ENCODE data around the gene LCN15. TPM values are rescaled to one million over a fixed set of nuclear protein-coding genes. Genes with fewer than 3 reads are reported as not detected.

Gene LCN15
- total RNA-seq, 1 experiment from 2014 or later = not detected

DNA sequence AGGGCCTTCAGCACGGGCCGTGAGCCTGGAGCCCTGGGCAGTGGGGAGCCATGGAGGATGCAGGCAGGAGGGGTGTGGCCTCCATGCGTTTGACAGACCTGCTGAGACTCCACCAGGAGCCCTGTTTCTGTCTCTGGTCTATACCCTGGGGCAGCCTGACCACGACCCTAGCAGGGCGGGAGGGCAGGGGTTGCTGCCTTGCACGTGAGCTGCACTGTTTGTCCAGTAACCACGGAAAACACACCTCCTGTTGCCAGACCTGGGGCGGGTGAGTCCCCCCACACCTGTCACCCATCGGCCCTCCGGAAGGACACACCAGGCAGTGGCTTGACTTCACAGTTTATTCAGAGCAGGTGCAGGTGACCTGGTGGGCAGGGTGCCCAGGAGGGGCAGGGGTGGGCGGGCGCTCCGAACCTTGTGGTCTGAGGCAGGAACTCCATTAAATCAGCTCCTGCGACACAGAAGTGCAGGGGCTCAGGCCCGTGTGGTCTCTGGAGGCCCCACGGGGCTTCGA, 10.2 kb downstream of the LCN15 start:
- no peak overlapping the region for H4K5ac ChIP-seq (ENCODE audit: insufficient read length, low read depth, low read length)
- no peak overlapping the region for H3K23ac ChIP-seq (ENCODE audit: insufficient read length, low read depth, low read length)
- no peak overlapping the region; the same call in 1 of the 2 replicates for H3K14ac ChIP-seq (ENCODE audit: insufficient read depth, low read length)
- no peak overlapping the region for H2AFZ ChIP-seq (ENCODE audit: low read length)
- no peak overlapping the region for H2BK15ac ChIP-seq (ENCODE audit: low read depth, low read length)
- no peak overlapping the region for H2BK120ac ChIP-seq (ENCODE audit: low read depth, low read length, poor library complexity, severe bottlenecking)
- no peaks in the 10 kb centered on the region for H3K23me2 ChIP-seq (ENCODE audit: insufficient read length, low read depth, low read length, poor library complexity, severe bottlenecking)
- H3K79me1 ChIP-seq (ENCODE audit: insufficient read depth, low read depth, low read length, poor library complexity, severe bottlenecking) = no peaks in the 10 kb centered on the region
- H2AK5ac ChIP-seq (ENCODE audit: insufficient read length, low read length) = no peak overlapping the region
- DNase-seq = no peak
- H3K4me1 ChIP-seq (ENCODE audit: insufficient read depth, low read length) = no peaks in the 10 kb centered on the region
- H3K9ac ChIP-seq (ENCODE audit: extremely low read depth, insufficient read length, low read length) = no peak overlapping the region
- Mint-ChIP-seq H3K27me3 (ENCODE audit: low read depth) (peaks cover 20% of the 10 kb centered on the region), H3K4me1 (peaks cover 0 to 3% of the 10 kb centered on the region in 2 experiments; a peak in 1 of 4 replicates), H3K4me3 (no peak overlapping the region), H3K27ac (no peak overlapping the region), H3K36me3 (ENCODE audit: insufficient read depth in 1 of 3, low read depth in 3 of 3) (peaks cover 2 to 15% (median 2%) of the 10 kb centered on the region in 3 experiments; a peak in 6 of 7 replicates), H3K9me3 (peaks cover 20 to 22% of the 10 kb centered on the region in 2 experiments)
- H4K20me1 ChIP-seq (ENCODE audit: control insufficient read depth, insufficient read depth, insufficient read length) = no peaks in the 10 kb centered on the region
- no peak overlapping the region for H3K4me2 ChIP-seq (ENCODE audit: insufficient read depth, insufficient read length, low read length)
- H2BK5ac ChIP-seq (ENCODE audit: insufficient read length, low read length) = no peak overlapping the region
- H3K27me3 ChIP-seq (ENCODE audit: insufficient read depth, low read length) = no peaks in the 10 kb centered on the region
- H4K8ac ChIP-seq (replicated peaks; ENCODE audit: insufficient read length, low read depth, low read length) = no peak overlapping the region
- H3T11ph ChIP-seq (ENCODE audit: low read length) = no peak overlapping the region
- WGBS (ENCODE audit: extremely low coverage, insufficient read length, low lambda C conversion rate) = no CpG with 5 or more reads among the region's 17 CpGs
- no peak overlapping the region for H4K91ac ChIP-seq (ENCODE audit: insufficient read length, low read depth, low read length)
- H3K56ac ChIP-seq (ENCODE audit: insufficient read length, low read depth, low read length) = no peak overlapping the region
- TF ChIP-seq, protein P1, sequence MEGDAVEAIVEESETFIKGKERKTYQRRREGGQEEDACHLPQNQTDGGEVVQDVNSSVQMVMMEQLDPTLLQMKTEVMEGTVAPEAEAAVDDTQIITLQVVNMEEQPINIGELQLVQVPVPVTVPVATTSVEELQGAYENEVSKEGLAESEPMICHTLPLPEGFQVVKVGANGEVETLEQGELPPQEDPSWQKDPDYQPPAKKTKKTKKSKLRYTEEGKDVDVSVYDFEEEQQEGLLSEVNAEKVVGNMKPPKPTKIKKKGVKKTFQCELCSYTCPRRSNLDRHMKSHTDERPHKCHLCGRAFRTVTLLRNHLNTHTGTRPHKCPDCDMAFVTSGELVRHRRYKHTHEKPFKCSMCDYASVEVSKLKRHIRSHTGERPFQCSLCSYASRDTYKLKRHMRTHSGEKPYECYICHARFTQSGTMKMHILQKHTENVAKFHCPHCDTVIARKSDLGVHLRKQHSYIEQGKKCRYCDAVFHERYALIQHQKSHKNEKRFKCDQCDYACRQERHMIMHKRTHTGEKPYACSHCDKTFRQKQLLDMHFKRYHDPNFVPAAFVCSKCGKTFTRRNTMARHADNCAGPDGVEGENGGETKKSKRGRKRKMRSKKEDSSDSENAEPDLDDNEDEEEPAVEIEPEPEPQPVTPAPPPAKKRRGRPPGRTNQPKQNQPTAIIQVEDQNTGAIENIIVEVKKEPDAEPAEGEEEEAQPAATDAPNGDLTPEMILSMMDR (conservative IDR thresholded peaks at IDR 0.05) = no peak
- no peak overlapping the region for H2BK12ac ChIP-seq (ENCODE audit: insufficient read length, low read depth, low read length)
- no peaks in the 10 kb centered on the region for H3K79me2 ChIP-seq (ENCODE audit: insufficient read depth, low read length)
- no peak overlapping the region for H3K27ac ChIP-seq (ENCODE audit: insufficient read length, low read depth, low read length)
- H3K9me3 ChIP-seq (ENCODE audit: control insufficient read depth, low read depth, low read length) = no peaks in the 10 kb centered on the region
- no peak overlapping the region for H2BK20ac ChIP-seq (ENCODE audit: low read depth, low read length, poor library complexity, severe bottlenecking)
- no peak overlapping the region for H3K4ac ChIP-seq (ENCODE audit: low read depth, low read length)
- H3K18ac ChIP-seq (ENCODE audit: insufficient read length, low read depth, low read length) = no peak overlapping the region
